Measurements from ENCODE around the gene PDE6D. TPM values are rescaled to one million over a fixed set of nuclear protein-coding genes. Genes with fewer than 3 reads are reported as not detected.
"Not testable (repeated sequence)": the region's sequence is repeated elsewhere in the genome, so short reads cannot be mapped to it uniquely, and the experiment has no call there.

Gene PDE6D
- total and polyA plus RNA-seq, 5 donors: 13.3 to 24.3 (median 17.7) TPM

DNA sequence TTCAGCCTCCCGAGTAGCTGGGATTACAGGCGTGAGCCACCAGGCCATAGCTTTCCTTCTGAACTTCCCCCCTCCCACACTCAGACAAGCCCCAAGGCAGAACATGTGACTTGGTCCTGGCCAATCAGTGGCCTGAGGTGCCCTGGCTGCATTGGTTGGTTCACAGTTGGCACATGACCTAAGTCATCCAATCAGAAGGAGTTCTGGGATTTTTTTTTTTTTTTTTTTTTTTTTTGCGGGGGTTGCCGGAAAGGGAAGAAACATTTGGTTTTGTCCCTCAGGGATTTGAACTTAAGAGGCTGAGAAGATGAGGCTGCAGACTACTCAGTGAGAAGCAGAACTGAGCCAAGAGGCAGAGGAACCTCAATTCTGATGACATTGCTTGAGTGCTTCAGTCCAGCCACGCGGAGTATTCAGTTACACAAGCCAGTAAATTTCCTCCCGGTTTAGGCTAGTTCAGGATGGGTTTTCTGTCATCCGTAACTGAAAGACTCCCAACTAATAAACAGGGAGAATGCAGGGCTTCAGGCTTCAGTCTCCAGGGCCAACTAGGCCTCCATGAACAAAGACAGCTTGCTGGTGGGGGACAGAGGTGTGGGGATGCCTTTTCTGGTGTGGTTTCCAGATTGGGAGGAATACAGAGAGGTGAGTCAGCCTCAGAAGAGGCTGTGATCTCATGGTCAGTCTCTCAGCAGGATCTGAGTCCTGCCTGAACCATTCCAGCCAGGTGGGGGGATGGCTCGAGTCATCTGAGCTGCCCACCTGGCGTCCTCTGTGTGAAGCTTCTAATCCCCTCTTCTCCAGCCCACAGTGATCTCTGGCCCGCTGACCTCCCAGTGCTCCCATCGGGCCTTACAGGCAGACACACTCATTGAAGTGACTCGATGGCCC, 63.6 kb downstream of the PDE6D start:
- Histone ChIP-seq H3K27ac (ENCODE audit: low read length) (no peak overlapping the region), H3K4me1 (ENCODE audit: control insufficient read depth, insufficient read depth, low read length) (peaks cover 3% of the 10 kb centered on the region), H3K4me3 (ENCODE audit: low read length) (no peak overlapping the region), H3K9me3 (ENCODE audit: control insufficient read depth, low read length) (no peaks in the 10 kb centered on the region), H3K27me3 (ENCODE audit: control insufficient read depth, insufficient read depth) (no peaks in the 10 kb centered on the region)
- intact Hi-C loops (cut with DNase I): no loop called here
- 85% methylated on average over 13 of the region's 13 CpGs for WGBS
- peak; percentile 43 to 71 (median 66) for DNase-seq
- no peak for ATAC-seq

DNA sequence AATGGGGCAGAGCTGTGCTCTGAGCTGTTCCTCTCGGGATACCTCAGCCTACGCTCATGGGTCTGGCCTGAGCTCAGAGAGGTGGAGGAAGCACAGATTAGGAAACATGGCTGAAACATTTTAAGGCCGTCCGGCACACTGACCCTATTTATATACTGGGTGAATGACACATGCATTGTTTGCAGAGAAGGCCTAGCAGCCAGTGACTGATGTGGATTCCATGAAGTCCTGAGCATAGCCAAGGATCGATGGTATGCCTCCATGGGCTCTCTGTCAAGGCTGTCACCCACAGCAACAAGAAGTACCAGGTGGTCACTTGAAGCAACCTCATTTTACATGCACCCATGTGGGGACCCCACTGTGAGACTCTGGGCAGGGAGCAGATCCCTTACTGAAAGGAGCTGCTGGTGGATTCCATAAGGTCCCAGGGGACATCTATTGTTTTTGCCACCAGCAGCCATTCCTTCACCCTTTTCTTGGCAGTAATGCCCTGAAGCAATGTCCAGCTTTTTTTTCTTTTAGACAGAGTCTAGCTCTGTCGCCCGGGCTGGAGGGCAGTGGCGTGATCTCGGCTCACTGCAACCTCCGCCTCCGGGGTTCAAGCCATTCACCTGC, 64.3 kb downstream of the PDE6D start:
- intact Hi-C loops (cut with DNase I): no loop called here
- Histone ChIP-seq H3K27me3 (ENCODE audit: control insufficient read depth, insufficient read depth) (no peaks in the 10 kb centered on the region), H3K4me3 (ENCODE audit: low read length) (no peak overlapping the region), H3K9me3 (ENCODE audit: control insufficient read depth, low read length) (no peaks in the 10 kb centered on the region), H3K27ac (ENCODE audit: low read length) (no peak overlapping the region), H3K4me1 (ENCODE audit: control insufficient read depth, insufficient read depth, low read length) (peaks cover 7% of the 10 kb centered on the region)
- 66% methylated on average over 11 of the region's 11 CpGs for WGBS
- DNase-seq (no peak), ATAC-seq (no peak)

DNA sequence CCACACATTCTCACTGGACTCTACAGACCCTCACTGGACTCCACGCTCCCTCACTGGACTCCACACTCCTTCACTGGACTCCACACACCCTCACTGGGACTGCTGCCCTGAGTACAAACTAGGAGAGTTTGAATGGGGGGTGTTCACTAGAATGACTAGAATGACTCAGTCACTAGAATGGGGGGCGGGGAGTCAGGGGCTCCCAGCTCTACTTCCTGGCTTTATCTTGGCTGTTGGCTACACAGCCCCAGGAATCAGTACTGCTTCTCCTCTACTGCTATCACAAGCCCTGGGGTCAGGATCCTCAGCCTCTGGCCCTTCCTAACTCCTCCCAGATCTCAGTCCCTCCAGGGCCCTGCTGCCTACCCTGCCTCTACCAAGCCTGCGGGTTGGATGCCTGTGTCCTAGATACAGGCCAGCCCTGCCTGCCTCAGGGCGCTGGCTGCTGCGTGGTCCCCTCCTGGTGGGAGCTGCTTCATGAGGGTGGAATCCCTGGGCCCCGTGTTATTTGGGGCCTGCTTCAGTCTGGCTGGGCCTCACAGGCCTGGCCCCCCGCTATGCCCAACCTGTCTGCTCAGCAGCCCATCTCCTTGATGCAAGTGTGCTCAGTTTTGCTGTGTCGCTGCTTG, 65.0 kb downstream of the PDE6D start:
- no peak overlapping the region for H3K27ac ChIP-seq (ENCODE audit: low read length)
- H3K9me3 ChIP-seq (ENCODE audit: control insufficient read depth, low read length): no peaks in the 10 kb centered on the region

DNA sequence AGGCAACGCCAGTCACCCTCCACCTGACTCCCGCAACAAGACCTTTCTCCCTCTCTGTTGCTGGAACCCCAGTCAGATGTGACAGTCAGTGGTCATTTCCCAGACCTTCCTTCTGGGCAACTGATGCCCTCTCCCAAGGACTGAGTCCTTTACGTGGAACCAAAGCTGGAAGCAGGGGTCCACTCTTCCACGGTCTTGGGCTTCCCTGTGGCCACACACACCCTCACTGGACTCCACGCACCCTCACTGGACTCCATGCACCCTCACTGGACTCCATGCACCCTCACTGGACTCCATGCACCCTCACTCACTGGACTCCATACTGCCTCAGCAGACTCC, 65.6 kb downstream of the PDE6D start:
- no peak overlapping the region for H3K27ac ChIP-seq (ENCODE audit: low read length)
- WGBS: 45% methylated on average over 5 of the region's 5 CpGs
- intact Hi-C loops (cut with DNase I): loop anchor here in 3 of 4 donors (1.0 to 2.0 kb wide), 3 partner anchors 38 to 103 kb away; no protein-coding TSS in a partner anchor
- H3K4me3 ChIP-seq (ENCODE audit: low read length): no peak overlapping the region
- H3K4me1 ChIP-seq (ENCODE audit: control insufficient read depth, insufficient read depth, low read length): peaks cover 10% of the 10 kb centered on the region
- ATAC-seq (peak in 1 of 2 donors; percentile 1), DNase-seq (no peak)
- H3K9me3 ChIP-seq (ENCODE audit: control insufficient read depth, low read length): no peaks in the 10 kb centered on the region
- no peaks in the 10 kb centered on the region for H3K27me3 ChIP-seq (ENCODE audit: control insufficient read depth, insufficient read depth)

More for the DNA sequence above, 65.0 kb downstream of the PDE6D start:
- intact Hi-C loops (cut with DNase I): loop anchor here in 3 of 4 donors (1.0 to 2.0 kb wide), 3 partner anchors 39 to 103 kb away; no protein-coding TSS in a partner anchor
- Histone ChIP-seq H3K4me1 (ENCODE audit: control insufficient read depth, insufficient read depth, low read length) (peaks cover 10% of the 10 kb centered on the region), H3K27me3 (ENCODE audit: control insufficient read depth, insufficient read depth) (no peaks in the 10 kb centered on the region), H3K4me3 (ENCODE audit: low read length) (no peak overlapping the region)
- ATAC-seq: peak in 1 of 2 donors; percentile 1
- DNase-seq: peak in 1 of 3 donors; percentile 64
- WGBS: 87% methylated on average over 8 of the region's 8 CpGs

DNA sequence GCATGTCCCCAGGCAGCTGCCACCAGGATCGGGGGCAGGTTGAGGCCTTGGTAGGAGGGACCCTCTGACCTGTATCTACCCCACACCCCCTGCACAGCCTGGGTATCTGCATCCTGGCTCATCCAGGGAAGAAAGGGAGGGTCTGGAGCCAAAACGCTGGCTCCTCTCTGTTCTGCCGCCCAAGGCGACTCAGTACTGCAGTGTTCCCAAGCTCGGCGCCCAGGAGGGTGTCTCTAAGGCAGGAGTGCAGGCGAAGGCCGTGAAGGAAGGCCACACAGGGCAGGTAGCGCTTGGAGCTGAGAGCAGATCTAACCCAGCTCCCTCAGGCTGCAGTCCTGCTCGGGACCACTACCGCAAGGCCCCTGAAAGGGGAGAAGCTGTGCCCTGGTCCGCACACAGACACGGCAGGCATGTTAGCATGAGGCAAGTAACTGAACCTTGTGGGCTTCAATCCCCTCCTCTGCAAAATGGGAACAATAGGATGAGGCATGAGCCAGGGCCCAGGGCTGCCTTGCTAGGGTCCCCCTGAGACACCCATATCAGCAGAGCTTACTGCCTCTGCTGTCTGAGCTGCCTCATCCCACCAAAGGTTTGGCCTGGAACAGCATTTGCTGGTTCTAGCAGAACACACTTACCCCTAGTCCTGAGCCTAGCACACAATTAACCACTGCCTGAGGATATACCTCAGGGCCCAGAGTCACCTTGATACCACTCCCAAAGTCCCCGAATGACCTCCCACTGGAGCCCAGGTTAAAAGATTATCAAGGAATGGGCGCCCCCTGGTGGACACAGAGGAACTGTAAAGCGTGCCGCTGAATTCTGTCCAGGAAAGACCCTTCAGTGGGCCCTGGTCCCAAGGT, 66.2 kb downstream of the PDE6D start:
- Histone ChIP-seq H3K9me3 (ENCODE audit: control insufficient read depth, low read length) (no peaks in the 10 kb centered on the region), H3K4me3 (ENCODE audit: low read length) (no peak overlapping the region), H3K4me1 (ENCODE audit: control insufficient read depth, insufficient read depth, low read length) (peaks cover 10% of the 10 kb centered on the region), H3K27me3 (ENCODE audit: control insufficient read depth, insufficient read depth) (no peaks in the 10 kb centered on the region), H3K27ac (ENCODE audit: low read length) (no peak overlapping the region)
- 60% methylated on average over 17 of the region's 17 CpGs for WGBS
- intact Hi-C loops (cut with DNase I): loop anchor here in 3 of 4 donors (1.0 to 5.0 kb wide), 4 partner anchors 38 to 103 kb away; no protein-coding TSS in a partner anchor
- ATAC-seq (peak; percentile 5 to 17), DNase-seq (peak; percentile 73 to 91 (median 86))

DNA sequence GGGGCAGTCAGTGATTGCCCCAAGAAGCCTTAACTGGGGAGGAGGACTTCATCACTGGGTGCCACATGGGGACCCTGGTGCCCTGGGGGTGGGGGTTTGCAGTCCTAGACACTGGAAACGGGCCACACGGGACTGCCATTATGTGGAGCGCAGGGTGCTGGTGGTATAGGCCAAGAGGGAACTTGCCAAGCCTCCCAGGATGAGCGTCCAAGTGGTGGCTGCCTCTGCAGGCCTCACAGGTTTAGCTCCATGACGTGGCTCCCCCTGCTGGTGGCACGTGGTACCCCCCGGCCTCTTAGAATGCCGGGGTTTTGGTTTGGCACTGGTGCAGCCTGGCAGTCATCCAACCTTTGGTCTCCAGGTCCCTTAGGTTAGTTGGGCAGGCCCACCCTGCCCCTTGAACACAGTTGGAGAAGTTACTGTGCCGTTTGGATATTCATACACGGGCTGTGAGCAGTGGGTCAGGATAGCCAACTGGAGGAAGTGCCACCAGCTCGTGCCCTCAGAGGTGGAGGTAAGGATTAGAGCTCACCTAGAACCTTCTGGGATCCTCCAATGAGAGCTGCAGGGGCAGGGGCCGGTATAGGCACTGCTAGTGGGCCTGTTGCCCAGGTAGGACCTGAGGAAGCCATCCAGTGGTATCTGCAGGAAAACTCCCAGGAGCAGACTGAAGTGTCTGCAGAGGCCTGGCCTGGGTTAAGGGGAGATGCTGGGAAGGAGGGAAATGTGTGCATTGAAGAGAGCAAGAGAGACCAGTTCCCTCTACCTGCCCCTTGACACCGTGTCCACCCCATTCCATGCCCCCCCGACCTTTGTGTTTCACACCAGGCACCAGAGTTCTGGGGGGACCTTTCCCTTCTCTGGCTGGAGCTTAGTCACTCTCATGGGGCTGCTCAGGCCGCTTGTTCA, 67.1 kb downstream of the PDE6D start:
- H3K4me3 ChIP-seq (ENCODE audit: low read length): no peak overlapping the region
- 17% methylated on average over 15 of the region's 15 CpGs for WGBS
- peaks cover 10% of the 10 kb centered on the region for H3K4me1 ChIP-seq (ENCODE audit: control insufficient read depth, insufficient read depth, low read length)
- H3K9me3 ChIP-seq (ENCODE audit: control insufficient read depth, low read length): no peaks in the 10 kb centered on the region
- no peaks in the 10 kb centered on the region for H3K27me3 ChIP-seq (ENCODE audit: control insufficient read depth, insufficient read depth)
- peak overlapping the region; percentile 55 for H3K27ac ChIP-seq (ENCODE audit: low read length)
- peak; percentile 44 to 47 for ATAC-seq
- peak; percentile 90 to 96 (median 96) for DNase-seq
- intact Hi-C loops (cut with DNase I): loop anchor here in 3 of 4 donors (2.0 to 5.0 kb wide), 4 partner anchors 33 to 102 kb away; no protein-coding TSS in a partner anchor

DNA sequence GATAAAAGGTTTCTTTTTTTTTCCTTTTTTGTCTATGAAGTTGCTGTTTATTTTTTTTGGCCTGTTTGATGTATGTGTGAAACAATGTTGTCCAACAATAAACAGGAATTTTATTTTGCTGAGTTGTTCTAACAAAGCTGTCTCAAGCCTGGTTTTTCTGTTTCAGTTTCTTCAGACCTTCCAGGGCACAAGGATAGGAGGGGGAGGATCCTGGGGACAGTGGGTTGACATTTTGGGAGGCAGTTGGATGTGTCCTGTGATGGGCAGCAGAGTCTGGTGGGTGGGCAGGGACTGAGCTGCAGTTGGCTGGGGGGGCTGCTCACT, 67.7 kb downstream of the PDE6D start:
- H3K4me3 ChIP-seq (ENCODE audit: low read length); ATAC-seq; DNase-seq; H3K4me1 ChIP-seq (ENCODE audit: control insufficient read depth, insufficient read depth, low read length); H3K27me3 ChIP-seq (ENCODE audit: control insufficient read depth, insufficient read depth); H3K9me3 ChIP-seq (ENCODE audit: control insufficient read depth, low read length): not testable (repeated sequence)
- intact Hi-C loops (cut with DNase I): loop anchor here in 2 of 4 donors (2.0 to 5.0 kb wide), 2 partner anchors 33 to 101 kb away; no protein-coding TSS in a partner anchor
- H3K27ac ChIP-seq (ENCODE audit: low read length): peak overlapping the region; percentile 55

DNA sequence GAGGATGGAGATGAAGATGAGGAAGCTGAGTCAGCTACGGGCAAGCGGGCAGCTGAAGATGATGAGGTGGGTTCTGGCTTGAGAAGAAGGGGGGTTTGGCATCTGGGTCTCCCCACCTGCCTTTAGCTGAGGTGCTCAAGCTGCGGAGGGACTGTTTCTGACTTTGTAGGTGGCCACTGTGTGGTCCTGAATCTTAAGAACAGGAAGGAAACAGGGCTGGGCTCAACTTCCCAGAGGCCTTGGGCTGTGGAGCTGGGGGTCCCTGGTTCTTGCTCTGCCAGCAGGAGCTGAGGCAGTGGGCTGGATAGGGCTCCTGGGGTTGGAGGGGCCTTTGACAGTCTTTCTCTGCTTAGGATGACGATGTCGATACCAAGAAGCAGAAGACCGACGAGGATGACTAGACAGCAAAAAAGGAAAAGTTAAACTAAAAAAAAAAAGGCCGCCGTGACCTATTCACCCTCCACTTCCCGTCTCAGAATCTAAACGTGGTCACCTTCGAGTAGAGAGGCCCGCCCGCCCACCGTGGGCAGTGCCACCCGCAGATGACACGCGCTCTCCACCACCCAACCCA, 68.5 kb downstream of the PDE6D start:
- H3K4me1 ChIP-seq (ENCODE audit: control insufficient read depth, insufficient read depth, low read length); H3K27me3 ChIP-seq (ENCODE audit: control insufficient read depth, insufficient read depth); H3K9me3 ChIP-seq (ENCODE audit: control insufficient read depth, low read length); DNase-seq; H3K4me3 ChIP-seq (ENCODE audit: low read length); H3K27ac ChIP-seq (ENCODE audit: low read length); ATAC-seq: not testable (repeated sequence)
- WGBS: 61% methylated on average over 18 of the region's 18 CpGs
- intact Hi-C loops (cut with DNase I): loop anchor here in 2 of 4 donors (2.0 to 5.0 kb wide), 2 partner anchors 32 to 100 kb away; no protein-coding TSS in a partner anchor

DNA sequence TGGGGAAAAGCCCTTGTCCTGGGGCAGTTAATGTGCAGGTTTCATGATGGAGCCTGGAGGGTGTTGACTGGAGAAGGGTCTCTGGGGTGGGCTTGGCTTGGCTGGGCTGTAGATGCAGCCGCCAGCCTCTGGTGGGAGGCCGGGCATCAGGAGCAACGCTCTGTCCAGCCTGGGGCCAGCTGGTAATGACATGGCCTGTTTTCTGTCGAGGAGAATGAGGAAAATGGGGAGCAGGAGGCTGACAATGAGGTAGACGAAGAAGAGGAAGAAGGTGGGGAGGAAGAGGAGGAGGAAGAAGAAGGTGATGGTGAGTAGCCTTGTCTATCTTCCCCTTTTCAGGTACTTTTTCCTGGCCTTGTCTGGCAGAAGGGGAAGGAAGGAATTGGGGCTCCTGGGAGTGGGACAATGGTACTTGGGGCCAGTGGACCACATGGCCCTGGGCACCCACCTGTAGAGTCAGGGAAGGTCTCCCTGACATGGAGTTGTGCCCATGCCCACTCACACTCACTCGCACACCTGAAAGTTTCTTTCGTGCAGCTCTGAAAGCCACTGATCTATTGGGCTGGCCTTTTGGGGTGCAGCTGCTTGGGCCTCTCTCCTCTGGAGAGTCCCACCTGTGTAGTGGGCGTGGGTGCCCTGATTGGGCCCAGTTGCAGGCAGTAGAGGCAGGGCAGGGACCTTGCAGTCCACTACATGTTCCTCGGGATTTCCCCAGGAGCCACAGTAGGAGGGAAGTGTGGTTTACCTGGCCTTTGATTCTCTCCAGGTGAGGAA, 69.2 kb downstream of the PDE6D start:
- Histone ChIP-seq H3K9me3 (ENCODE audit: control insufficient read depth, low read length) (no peaks in the 10 kb centered on the region), H3K4me1 (ENCODE audit: control insufficient read depth, insufficient read depth, low read length) (peaks cover 10% of the 10 kb centered on the region), H3K4me3 (ENCODE audit: low read length) (peak overlapping the region; percentile 75), H3K27me3 (ENCODE audit: control insufficient read depth, insufficient read depth) (no peaks in the 10 kb centered on the region), H3K27ac (ENCODE audit: low read length) (peak overlapping the region; percentile 38)
- ATAC-seq: no peak
- 39% methylated on average over 9 of the region's 9 CpGs for WGBS
- intact Hi-C loops (cut with DNase I): loop anchor here in 3 of 4 donors (2.0 to 5.0 kb wide), 3 partner anchors 31 to 100 kb away; no protein-coding TSS in a partner anchor
- no peak for DNase-seq

Measured in right cardiac atrium (tissue), 5 donors.